Liver (tissue), 9 donors: ENCODE data around the gene ENOX1. TPM values are rescaled to one million over a fixed set of nuclear protein-coding genes. Genes with fewer than 3 reads are reported as not detected.

Experiments used
- DNase-seq: peaks from one replicate; pipeline ENCODE4 v3.0.0-alpha.2; 2017; ENCODE audit warnings: low spot score
- H3K27ac ChIP-seq, 2 donors: one replicate each; pipeline ENCODE4 v1.7.0; 2013; ENCODE audit warnings: inconsistent platforms in 2 of 2, low read length in 2 of 2, control low read depth in 1 of 2, low read depth in 1 of 2, mild to moderate bottlenecking in 1 of 2
- H3K27me3 ChIP-seq, 4 donors: one replicate each; pipeline versions ENCODE4 v1.6.1 to v1.7.0; 2013; ENCODE audit warnings: low read length in 3 of 4, inconsistent platforms in 1 of 4, mild to moderate bottlenecking in 1 of 4, moderate library complexity in 1 of 4; ENCODE audit not compliant: control insufficient read depth in 4 of 4, insufficient read depth in 4 of 4
- H3K36me3 ChIP-seq, 4 donors: one replicate each; pipeline versions ENCODE4 v1.6.1 to v1.7.0; 2013; ENCODE audit warnings: low read length in 3 of 4, mild to moderate bottlenecking in 3 of 4, low read depth in 1 of 4, moderate library complexity in 1 of 4; ENCODE audit not compliant: control insufficient read depth in 4 of 4, insufficient read depth in 3 of 4
- H3K4me1 ChIP-seq, 4 donors: one replicate each; pipeline versions ENCODE4 v1.6.1 to v1.7.0; 2013; ENCODE audit warnings: low read length in 3 of 4, mild to moderate bottlenecking in 3 of 4, moderate library complexity in 1 of 4; ENCODE audit not compliant: control insufficient read depth in 4 of 4, insufficient read depth in 4 of 4
- H3K4me3 ChIP-seq, 3 donors: one replicate each; pipeline versions ENCODE4 v1.6.1 to v1.7.0; 2013; ENCODE audit warnings: low read length in 3 of 3, control low read depth in 1 of 3, low read depth in 1 of 3, mild to moderate bottlenecking in 1 of 3
- H3K9ac ChIP-seq, 2 donors: one replicate each; pipeline ENCODE4 v1.7.0; 2013; ENCODE audit warnings: low read length in 2 of 2, mild to moderate bottlenecking in 2 of 2, moderate library complexity in 2 of 2, control low read depth in 1 of 2, low read depth in 1 of 2
- H3K9me3 ChIP-seq, 4 donors: one replicate each; pipeline versions ENCODE4 v1.6.1 to v1.7.0; 2013; ENCODE audit warnings: low read length in 3 of 4; ENCODE audit not compliant: control insufficient read depth in 4 of 4
- EGR1 ChIP-seq, 2 donors: IDR thresholded peaks; 2 replicates each; pipeline ENCODE4 v1.6.1; 2016 to 2018; ENCODE audit warnings: antibody characterized with exemption in 2 of 2, low read depth in 2 of 2
- FOXA1 ChIP-seq: IDR thresholded peaks from 2 replicates; pipeline ENCODE4 v1.6.1; 2016; ENCODE audit warnings: antibody characterized with exemption
- FOXA2 ChIP-seq: IDR thresholded peaks from 2 replicates; pipeline ENCODE4 v1.6.1; 2016; ENCODE audit warnings: antibody characterized with exemption
- HNF4A ChIP-seq, 2 donors: conservative IDR thresholded peaks; 2 replicates each; pipeline ENCODE4 v1.6.1; 2016; ENCODE audit warnings: antibody characterized with exemption in 2 of 2, mild to moderate bottlenecking in 2 of 2
- HNF4G ChIP-seq: IDR thresholded peaks from 2 replicates; pipeline ENCODE4 v1.6.1; 2016; ENCODE audit warnings: antibody characterized with exemption
- JUND ChIP-seq, 2 donors: IDR thresholded peaks; 2 replicates each; pipeline ENCODE4 v1.6.1; 2016; ENCODE audit warnings: antibody characterized with exemption in 2 of 2
- MAX ChIP-seq: IDR thresholded peaks from 2 replicates; pipeline ENCODE4 v1.6.1; 2016; ENCODE audit warnings: antibody characterized with exemption
- NR2F2 ChIP-seq: IDR thresholded peaks from 2 replicates; pipeline ENCODE4 v1.6.1; 2016; ENCODE audit warnings: antibody characterized with exemption
- REST ChIP-seq: IDR thresholded peaks from 2 replicates; pipeline ENCODE4 v1.6.1; 2016; ENCODE audit warnings: antibody characterized with exemption, mild to moderate bottlenecking
- SP1 ChIP-seq: IDR thresholded peaks from 2 replicates; pipeline ENCODE4 v1.6.1; 2018; ENCODE audit warnings: antibody characterized with exemption, mild to moderate bottlenecking
- YY1 ChIP-seq: IDR thresholded peaks from 2 replicates; pipeline ENCODE4 v1.6.1; 2016; ENCODE audit warnings: antibody characterized with exemption, mild to moderate bottlenecking
- WGBS: extraction: QIAGEN DNeasy Blood & Tissue Kit; methylation state at CpG from one replicate; pipeline ENCODE4 v1.1.7; 2013; 5-methylcytosine and 5-hydroxymethylcytosine counted together
- polyA plus RNA-seq, 2 donors: library from polyadenylated mRNA; stranded (reverse) in 1 of 2; unstranded in 1 of 2; fragments of 200-250 nt in 1 of 2; fragments of >200 nt in 1 of 2; fragmentation: Nextera tagmentation in 1 of 2; extraction: Ambion mirVana in 1 of 2; gene quantifications; one replicate each; pipeline versions ENCODE4 v1.2.1 to v1.2.3, GENCODE V29; 2013 to 2015
- total RNA-seq, 2 donors: library from RNA; depleted of rRNA; stranded (reverse); fragments of >200 nt; gene quantifications; one replicate each; pipeline ENCODE4 v1.2.3, GENCODE V29; 2014
- TF ChIP-seq, protein P1 (sequence below): fragments of 150-350 bp; IDR thresholded peaks from 2 replicates; pipeline ENCODE4 v1.5.1; 2017; ENCODE audit warnings: improper control_type of control experiment, low read depth, low read length; ENCODE audit not compliant: missing input control
- TF ChIP-seq, protein P2 (sequence below): IDR thresholded peaks from 2 replicates; pipeline ENCODE4 v1.6.1; 2016; ENCODE audit warnings: antibody characterized with exemption
- TF ChIP-seq, protein P3 (sequence below): IDR thresholded peaks from 2 replicates; pipeline ENCODE4 v1.6.1; 2016; ENCODE audit warnings: antibody characterized with exemption
- donor health status: healthy.
- donor health status: healthy.
- donor health status: healthy.
- donor health status: healthy.
- donor health status: healthy.

ENOX1 gene
- total and polyA plus RNA-seq, 4 donors = 0.02 to 0.33 (median 0.08) TPM; not detected in 1

GRCh38 chr13:43664700-43665191 lies 122.0 kb downstream of the ENOX1 start (continued):
- no peak for TF ChIP-seq HNF4G
- TF ChIP-seq JUND (IDR thresholded peaks at IDR 0.05) = no peak

DNA sequence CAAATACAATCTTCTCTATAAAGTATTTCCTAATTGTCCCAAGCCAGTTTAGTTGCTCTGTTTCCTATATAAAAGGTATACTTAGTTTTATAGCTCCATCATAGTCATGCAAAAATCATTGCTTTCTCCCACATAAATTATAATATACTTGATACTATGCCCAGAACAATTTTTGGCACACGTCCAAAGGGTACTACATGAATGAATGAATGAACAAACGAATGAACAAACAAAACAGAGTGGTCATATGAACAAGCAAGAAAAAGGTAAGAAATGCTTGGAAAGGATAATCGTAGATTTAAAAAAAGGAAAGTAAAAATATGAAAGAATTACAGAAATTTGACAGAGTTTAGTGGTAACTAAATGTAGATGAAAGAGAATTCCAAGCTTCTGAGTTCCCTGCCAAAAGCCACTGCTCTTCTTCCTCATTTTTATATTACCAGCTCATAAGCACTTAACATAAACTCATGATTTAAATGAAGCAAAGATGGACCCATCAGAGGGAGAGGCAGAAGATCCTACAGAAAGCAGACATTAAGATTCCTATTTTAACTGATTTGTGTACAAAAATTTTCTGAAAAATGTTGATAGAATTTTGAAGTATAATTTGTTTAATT lies 123.2 kb downstream of the ENOX1 start:
- TF ChIP-seq FOXA2 (no peak), NR2F2 (no peak), MAX (no peak), SP1 (no peak), REST (no peak), FOXA1 (no peak), YY1 (no peak), JUND (IDR thresholded peaks at IDR 0.05) (no peak), EGR1 (IDR thresholded peaks at IDR 0.05; ENCODE audit: low read depth in 2 of 2) (no peak), HNF4A (conservative IDR thresholded peaks at IDR 0.05) (no peak)
- TF ChIP-seq, protein P1, sequence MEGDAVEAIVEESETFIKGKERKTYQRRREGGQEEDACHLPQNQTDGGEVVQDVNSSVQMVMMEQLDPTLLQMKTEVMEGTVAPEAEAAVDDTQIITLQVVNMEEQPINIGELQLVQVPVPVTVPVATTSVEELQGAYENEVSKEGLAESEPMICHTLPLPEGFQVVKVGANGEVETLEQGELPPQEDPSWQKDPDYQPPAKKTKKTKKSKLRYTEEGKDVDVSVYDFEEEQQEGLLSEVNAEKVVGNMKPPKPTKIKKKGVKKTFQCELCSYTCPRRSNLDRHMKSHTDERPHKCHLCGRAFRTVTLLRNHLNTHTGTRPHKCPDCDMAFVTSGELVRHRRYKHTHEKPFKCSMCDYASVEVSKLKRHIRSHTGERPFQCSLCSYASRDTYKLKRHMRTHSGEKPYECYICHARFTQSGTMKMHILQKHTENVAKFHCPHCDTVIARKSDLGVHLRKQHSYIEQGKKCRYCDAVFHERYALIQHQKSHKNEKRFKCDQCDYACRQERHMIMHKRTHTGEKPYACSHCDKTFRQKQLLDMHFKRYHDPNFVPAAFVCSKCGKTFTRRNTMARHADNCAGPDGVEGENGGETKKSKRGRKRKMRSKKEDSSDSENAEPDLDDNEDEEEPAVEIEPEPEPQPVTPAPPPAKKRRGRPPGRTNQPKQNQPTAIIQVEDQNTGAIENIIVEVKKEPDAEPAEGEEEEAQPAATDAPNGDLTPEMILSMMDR = no peak
- TF ChIP-seq, protein P2, sequence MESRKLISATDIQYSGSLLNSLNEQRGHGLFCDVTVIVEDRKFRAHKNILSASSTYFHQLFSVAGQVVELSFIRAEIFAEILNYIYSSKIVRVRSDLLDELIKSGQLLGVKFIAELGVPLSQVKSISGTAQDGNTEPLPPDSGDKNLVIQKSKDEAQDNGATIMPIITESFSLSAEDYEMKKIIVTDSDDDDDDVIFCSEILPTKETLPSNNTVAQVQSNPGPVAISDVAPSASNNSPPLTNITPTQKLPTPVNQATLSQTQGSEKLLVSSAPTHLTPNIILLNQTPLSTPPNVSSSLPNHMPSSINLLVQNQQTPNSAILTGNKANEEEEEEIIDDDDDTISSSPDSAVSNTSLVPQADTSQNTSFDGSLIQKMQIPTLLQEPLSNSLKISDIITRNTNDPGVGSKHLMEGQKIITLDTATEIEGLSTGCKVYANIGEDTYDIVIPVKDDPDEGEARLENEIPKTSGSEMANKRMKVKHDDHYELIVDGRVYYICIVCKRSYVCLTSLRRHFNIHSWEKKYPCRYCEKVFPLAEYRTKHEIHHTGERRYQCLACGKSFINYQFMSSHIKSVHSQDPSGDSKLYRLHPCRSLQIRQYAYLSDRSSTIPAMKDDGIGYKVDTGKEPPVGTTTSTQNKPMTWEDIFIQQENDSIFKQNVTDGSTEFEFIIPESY = no peak
- TF ChIP-seq, protein P3, sequence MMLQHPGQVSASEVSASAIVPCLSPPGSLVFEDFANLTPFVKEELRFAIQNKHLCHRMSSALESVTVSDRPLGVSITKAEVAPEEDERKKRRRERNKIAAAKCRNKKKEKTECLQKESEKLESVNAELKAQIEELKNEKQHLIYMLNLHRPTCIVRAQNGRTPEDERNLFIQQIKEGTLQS = no peak
- Histone ChIP-seq H3K4me1 (peaks cover 0 to 13% (median 1%) of the 10 kb centered on the region in 4 donors), H3K9me3 (no peaks in the 10 kb centered on the region), H3K9ac (no peak overlapping the region), H3K36me3 (no peaks in the 10 kb centered on the region), H3K4me3 (no peak overlapping the region), H3K27me3 (no peaks in the 10 kb centered on the region), H3K27ac (no peak overlapping the region)
- no peak for DNase-seq
- 64% methylated on average over 3 of the region's 3 CpGs for WGBS
